Right lobe of liver (tissue), 4 donors: ENCODE results near the gene COL1A1.

Experiments
- POLR2A ChIP-seq: fragments of 450-650 bp; IDR thresholded peaks from one replicate; pipeline ENCODE4 v1.6.1; 2017; ENCODE audit warnings: antibody characterized with exemption, mild to moderate bottlenecking
- TF ChIP-seq, protein P1 (sequence below), 4 donors: fragments of 200-600 bp in 3 of 4; fragments of 450-650 bp in 1 of 4; IDR thresholded peaks; one replicate each; pipeline versions ENCODE4 v1.5.1 to v1.8.0; 2016 to 2022; ENCODE audit warnings: antibody characterized with exemption in 4 of 4, mild to moderate bottlenecking in 2 of 4
- donor health status: DM: no; HTN: no; CAD: no.
- donor health status: DM: no; HTN: no; CAD: no.
- donor health status: DM: no; HTN: yes; CAD: no.

DNA sequence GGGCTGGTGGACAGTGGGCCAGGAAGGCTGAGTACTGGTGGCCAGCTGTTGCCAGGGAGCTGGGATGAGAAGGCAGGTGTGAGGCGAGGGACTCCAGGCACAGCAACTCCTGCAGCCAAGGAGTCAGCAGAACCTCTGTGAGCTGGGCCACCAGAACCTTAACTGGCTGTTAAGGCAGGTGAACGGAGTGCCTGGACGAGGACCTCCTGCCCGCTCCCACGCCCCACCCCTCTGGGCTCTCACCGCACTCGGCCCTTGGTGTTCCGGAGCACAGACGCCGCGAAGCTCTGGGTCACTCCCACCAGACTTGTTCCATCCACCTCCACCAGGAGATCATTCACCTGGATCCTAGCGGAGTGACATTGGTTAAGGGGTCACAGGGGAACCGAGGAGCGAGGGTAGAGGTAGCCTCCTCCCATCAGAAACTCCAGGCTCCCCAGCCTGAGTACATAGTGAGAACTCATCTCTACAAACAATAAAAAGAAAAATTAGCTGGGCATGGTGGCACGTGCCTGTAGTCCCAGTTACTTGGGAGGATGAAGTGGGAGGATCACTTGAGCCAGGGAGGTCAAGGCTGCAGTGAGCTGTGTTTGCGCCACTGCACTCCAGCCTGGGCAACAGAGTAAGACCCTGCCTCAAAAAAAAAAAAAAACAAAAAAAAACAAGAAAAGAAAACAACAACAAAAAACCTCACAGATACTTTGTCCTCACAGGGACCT is 60.2 kb downstream of the COL1A1 start:
- TF ChIP-seq, protein P1, sequence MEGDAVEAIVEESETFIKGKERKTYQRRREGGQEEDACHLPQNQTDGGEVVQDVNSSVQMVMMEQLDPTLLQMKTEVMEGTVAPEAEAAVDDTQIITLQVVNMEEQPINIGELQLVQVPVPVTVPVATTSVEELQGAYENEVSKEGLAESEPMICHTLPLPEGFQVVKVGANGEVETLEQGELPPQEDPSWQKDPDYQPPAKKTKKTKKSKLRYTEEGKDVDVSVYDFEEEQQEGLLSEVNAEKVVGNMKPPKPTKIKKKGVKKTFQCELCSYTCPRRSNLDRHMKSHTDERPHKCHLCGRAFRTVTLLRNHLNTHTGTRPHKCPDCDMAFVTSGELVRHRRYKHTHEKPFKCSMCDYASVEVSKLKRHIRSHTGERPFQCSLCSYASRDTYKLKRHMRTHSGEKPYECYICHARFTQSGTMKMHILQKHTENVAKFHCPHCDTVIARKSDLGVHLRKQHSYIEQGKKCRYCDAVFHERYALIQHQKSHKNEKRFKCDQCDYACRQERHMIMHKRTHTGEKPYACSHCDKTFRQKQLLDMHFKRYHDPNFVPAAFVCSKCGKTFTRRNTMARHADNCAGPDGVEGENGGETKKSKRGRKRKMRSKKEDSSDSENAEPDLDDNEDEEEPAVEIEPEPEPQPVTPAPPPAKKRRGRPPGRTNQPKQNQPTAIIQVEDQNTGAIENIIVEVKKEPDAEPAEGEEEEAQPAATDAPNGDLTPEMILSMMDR (IDR thresholded peaks at IDR 0.05) = no peak
- TF ChIP-seq POLR2A = no peak
